GM03348 (cell line): ENCODE results near the gene ABCC1.

Source experiments
- DNase-seq: peaks from one replicate; pipeline ENCODE4 v3.0.0; 2012; ENCODE audit warnings: low spot score

ABCC1 gene

GRCh38 chr16:16112450-16113053 lies 163.1 kb downstream of the ABCC1 start:
- DNase-seq, result no peak

- DNase-seq, result no peak
Measured at GRCh38 chr16:16113076-16113475, 163.7 kb downstream of the ABCC1 start.

GRCh38 chr16:16116841-16117240 lies 167.4 kb downstream of the ABCC1 start:
- DNase-seq, result no peak

- no peak for DNase-seq
Measured at GRCh38 chr16:16118337-16118736, 168.9 kb downstream of the ABCC1 start.

- no peak for DNase-seq
Measured at GRCh38 chr16:16120044-16120381, 170.6 kb downstream of the ABCC1 start.

- no peak for DNase-seq
Measured at GRCh38 chr16:16120382-16121184, 171.2 kb downstream of the ABCC1 start.

- DNase-seq, result no peak
Measured at GRCh38 chr16:16121185-16121727, 171.8 kb downstream of the ABCC1 start.

GRCh38 chr16:16122264-16122663 lies 172.8 kb downstream of the ABCC1 start:
- DNase-seq, result no peak

- DNase-seq, result no peak
Measured at GRCh38 chr16:16124438-16124837, 175.0 kb downstream of the ABCC1 start.

GRCh38 chr16:16124974-16125373 lies 175.6 kb downstream of the ABCC1 start:
- no peak for DNase-seq

GRCh38 chr16:16126896-16127295 lies 177.5 kb downstream of the ABCC1 start:
- no peak for DNase-seq

GRCh38 chr16:16127469-16128116 lies 178.2 kb downstream of the ABCC1 start:
- DNase-seq, result peak; percentile 86

- no peak for DNase-seq
Measured at GRCh38 chr16:16131204-16131603, 181.8 kb downstream of the ABCC1 start.

GRCh38 chr16:16131659-16132058 lies 182.2 kb downstream of the ABCC1 start:
- DNase-seq, result no peak

GRCh38 chr16:16133943-16134604 lies 184.7 kb downstream of the ABCC1 start:
- DNase-seq, result no peak

GRCh38 chr16:16136588-16136987 lies 187.2 kb downstream of the ABCC1 start:
- DNase-seq, result no peak

- DNase-seq, result no peak
Measured at GRCh38 chr16:16137110-16137509, 187.7 kb downstream of the ABCC1 start.

- DNase-seq, result no peak
Measured at GRCh38 chr16:16138034-16138635, 188.7 kb downstream of the ABCC1 start.

- no peak for DNase-seq
Measured at GRCh38 chr16:16139061-16139460, 189.6 kb downstream of the ABCC1 start.

- DNase-seq, result no peak
Measured at GRCh38 chr16:16139806-16140205, 190.4 kb downstream of the ABCC1 start.

GRCh38 chr16:16140537-16140936 lies 191.1 kb downstream of the ABCC1 start:
- no peak for DNase-seq

GRCh38 chr16:16141141-16141540 lies 191.7 kb downstream of the ABCC1 start:
- no peak for DNase-seq
